Nasal cavity respiratory epithelium epithelial cell of viscerocranial mucosa (primary cell): Measurements from ENCODE around the gene CDH22. TPM values are rescaled to one million over a fixed set of nuclear protein-coding genes. Genes with fewer than 3 reads are reported as not detected.

Experiments used
- total RNA-seq: library from RNA; depleted of rRNA; stranded (reverse); fragments of >200 nt; gene quantifications from 2 replicates; pipeline ENCODE4 v1.2.3, GENCODE V29; 2014

CDH22 gene
- total RNA-seq: not detected in 2 replicates

GRCh38 chr20:46308258-46309157, at the start of gene CDH22:
CDH22 (minus strand) TSS chr20:46308498; CDS start chr20:46251294, 57,204 bp downstream.

Other genes starting within 250 kb of the CDH22 start
- 8.5 and 16.7 TPM in 2 replicates for gene NCOA5, start 218.5 kb downstream of the CDH22 start, total RNA-seq
- gene CD40, start 190.2 kb downstream of the CDH22 start, total RNA-seq: 5.1 and 13.8 TPM in 2 replicates
- 19.8 and 43.9 TPM in 2 replicates for gene ELMO2, start 98.1 kb upstream of the CDH22 start, total RNA-seq
- 2.7 and 7.9 TPM in 2 replicates for gene ZNF334, start 205.1 kb upstream of the CDH22 start, total RNA-seq
- not detected in 2 replicates for gene OCSTAMP, start 242.2 kb upstream of the CDH22 start, total RNA-seq